HepG2 (cell line): Measurements from ENCODE around the gene SLC34A3.

Experiments
- BHLHE40 ChIP-seq: IDR thresholded peaks from 2 replicates; pipeline ENCODE4 v1.6.1; 2011; ENCODE audit warnings: low read length, improper control_type of control experiment
- CBX1 ChIP-seq: IDR thresholded peaks from one replicate; pipeline ENCODE4 v1.6.1; 2016; ENCODE audit warnings: antibody characterized with exemption, low read depth
- CREM ChIP-seq, 2 experiments: sonication (generic) in 1 of 2; formaldehyde crosslinking in 1 of 2; IDR thresholded peaks; 2 replicates each; pipeline versions ENCODE4 v1.4.0 to v1.6.1; 2016 to 2020; ENCODE audit warnings: antibody characterized with exemption in 1 of 2, mild to moderate bottlenecking in 1 of 2, missing genetic modification reagents in 1 of 2
- IKZF1 ChIP-seq: fragments of 450-650 bp; IDR thresholded peaks from 2 replicates; pipeline ENCODE4 v1.7.1; 2016
- IRF2 ChIP-seq: IDR thresholded peaks from 2 replicates; pipeline ENCODE4 v1.6.1; 2018; ENCODE audit warnings: missing genetic modification reagents, missing compliant biosample characterization
- NFIC ChIP-seq: IDR thresholded peaks from 2 replicates; pipeline ENCODE4 v1.6.1; 2012; ENCODE audit warnings: mild to moderate bottlenecking, low read length, inconsistent platforms
- ZNF121 ChIP-seq: sonication (generic); formaldehyde crosslinking; IDR thresholded peaks from 2 replicates; pipeline ENCODE4 v1.5.0; 2020; ENCODE audit warnings: mild to moderate bottlenecking, missing genetic modification reagents
- ZNF17 ChIP-seq: sonication (generic); formaldehyde crosslinking; IDR thresholded peaks from 2 replicates; pipeline ENCODE4 v1.5.0; 2020; ENCODE audit warnings: mild to moderate bottlenecking, missing genetic modification reagents
- ZNF549 ChIP-seq: sonication (generic); formaldehyde crosslinking; IDR thresholded peaks from 2 replicates; pipeline ENCODE4 v1.5.0; 2020; ENCODE audit warnings: missing genetic modification reagents
- TF ChIP-seq, protein P1 (sequence below): sonication (generic); formaldehyde crosslinking; IDR thresholded peaks from 2 replicates; pipeline ENCODE4 v1.8.1; 2023; ENCODE audit warnings: mild to moderate bottlenecking, inconsistent platforms, moderate library complexity, missing genetic modification reagents, borderline replicate concordance
- TF ChIP-seq, protein P2 (sequence below): sonication (generic); formaldehyde crosslinking; IDR thresholded peaks from 2 replicates; pipeline ENCODE4 v1.5.0; 2020; ENCODE audit warnings: mild to moderate bottlenecking, missing genetic modification reagents, moderate library complexity
- TF ChIP-seq, protein P3 (sequence below): IDR thresholded peaks from 2 replicates; pipeline ENCODE4 v1.6.1; 2016; ENCODE audit warnings: control low read depth
- TF ChIP-seq, protein P4 (sequence below): IDR thresholded peaks from 2 replicates; pipeline ENCODE4 v1.6.1; 2016; ENCODE audit warnings: mild to moderate bottlenecking
- TF ChIP-seq, protein P5 (sequence below): sonication (generic); formaldehyde crosslinking; IDR thresholded peaks from 2 replicates; pipeline ENCODE4 v1.5.1; 2020; ENCODE audit warnings: mild to moderate bottlenecking, missing genetic modification reagents

DNA sequence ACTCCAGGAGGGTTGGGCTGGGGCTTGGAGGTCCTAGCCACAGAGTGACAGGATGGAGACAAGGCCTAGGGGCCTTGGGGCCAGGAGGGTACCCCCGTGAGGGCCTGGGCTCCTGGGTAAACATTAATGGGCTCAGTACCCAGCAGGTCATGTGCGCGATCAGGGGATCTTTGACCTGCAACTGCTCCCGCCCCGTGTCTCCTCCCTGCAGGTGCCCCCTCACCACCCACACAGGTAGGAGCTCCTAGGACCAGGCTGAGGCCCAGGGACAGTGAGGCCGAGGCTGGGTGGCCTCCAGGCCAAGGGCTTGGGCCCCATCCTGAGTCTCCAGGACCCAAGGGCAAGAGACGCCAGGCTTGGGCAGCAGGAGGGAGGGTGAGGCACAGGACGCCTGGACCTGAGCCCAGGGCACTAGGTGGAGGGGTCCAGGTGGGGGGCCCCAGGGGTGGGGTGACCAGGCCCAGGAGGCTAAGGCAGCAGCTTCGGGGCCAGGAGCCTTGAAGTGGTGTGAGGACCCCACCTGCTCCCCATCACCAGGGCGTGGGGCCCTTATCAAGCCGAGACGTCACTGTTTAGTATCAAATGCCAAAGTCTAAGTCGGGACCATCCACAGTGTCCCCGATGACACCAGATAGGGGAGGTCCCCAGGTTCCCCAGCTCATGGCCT, at the start of gene SLC34A3:
- no peak for TF ChIP-seq BHLHE40
- TF ChIP-seq ZNF17 (CRISPR knock-in tag) = no peak
- TF ChIP-seq, protein P1, sequence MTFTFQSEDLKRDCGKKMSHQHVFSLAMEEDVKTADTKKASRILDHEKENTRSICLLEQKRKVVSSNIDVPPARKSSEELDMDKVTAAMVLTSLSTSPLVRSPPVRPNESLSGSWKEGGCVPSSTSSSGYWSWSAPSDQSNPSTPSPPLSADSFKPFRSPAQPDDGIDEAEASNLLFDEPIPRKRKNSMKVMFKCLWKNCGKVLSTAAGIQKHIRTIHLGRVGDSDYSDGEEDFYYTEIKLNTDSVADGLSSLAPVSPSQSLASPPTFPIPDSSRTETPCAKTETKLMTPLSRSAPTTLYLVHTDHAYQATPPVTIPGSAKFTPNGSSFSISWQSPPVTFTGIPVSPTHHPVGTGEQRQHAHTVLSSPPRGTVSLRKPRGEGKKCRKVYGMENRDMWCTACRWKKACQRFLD (CRISPR knock-in tag) = no peak
- no peak for TF ChIP-seq ZNF549 (CRISPR knock-in tag)
- no peak for TF ChIP-seq ZNF121
- TF ChIP-seq, protein P2, sequence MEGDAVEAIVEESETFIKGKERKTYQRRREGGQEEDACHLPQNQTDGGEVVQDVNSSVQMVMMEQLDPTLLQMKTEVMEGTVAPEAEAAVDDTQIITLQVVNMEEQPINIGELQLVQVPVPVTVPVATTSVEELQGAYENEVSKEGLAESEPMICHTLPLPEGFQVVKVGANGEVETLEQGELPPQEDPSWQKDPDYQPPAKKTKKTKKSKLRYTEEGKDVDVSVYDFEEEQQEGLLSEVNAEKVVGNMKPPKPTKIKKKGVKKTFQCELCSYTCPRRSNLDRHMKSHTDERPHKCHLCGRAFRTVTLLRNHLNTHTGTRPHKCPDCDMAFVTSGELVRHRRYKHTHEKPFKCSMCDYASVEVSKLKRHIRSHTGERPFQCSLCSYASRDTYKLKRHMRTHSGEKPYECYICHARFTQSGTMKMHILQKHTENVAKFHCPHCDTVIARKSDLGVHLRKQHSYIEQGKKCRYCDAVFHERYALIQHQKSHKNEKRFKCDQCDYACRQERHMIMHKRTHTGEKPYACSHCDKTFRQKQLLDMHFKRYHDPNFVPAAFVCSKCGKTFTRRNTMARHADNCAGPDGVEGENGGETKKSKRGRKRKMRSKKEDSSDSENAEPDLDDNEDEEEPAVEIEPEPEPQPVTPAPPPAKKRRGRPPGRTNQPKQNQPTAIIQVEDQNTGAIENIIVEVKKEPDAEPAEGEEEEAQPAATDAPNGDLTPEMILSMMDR (CRISPR knock-in tag) = no peak
- TF ChIP-seq, protein P3, sequence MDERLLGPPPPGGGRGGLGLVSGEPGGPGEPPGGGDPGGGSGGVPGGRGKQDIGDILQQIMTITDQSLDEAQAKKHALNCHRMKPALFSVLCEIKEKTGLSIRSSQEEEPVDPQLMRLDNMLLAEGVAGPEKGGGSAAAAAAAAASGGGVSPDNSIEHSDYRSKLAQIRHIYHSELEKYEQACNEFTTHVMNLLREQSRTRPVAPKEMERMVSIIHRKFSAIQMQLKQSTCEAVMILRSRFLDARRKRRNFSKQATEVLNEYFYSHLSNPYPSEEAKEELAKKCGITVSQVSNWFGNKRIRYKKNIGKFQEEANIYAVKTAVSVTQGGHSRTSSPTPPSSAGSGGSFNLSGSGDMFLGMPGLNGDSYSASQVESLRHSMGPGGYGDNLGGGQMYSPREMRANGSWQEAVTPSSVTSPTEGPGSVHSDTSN = no peak
- TF ChIP-seq, protein P4, sequence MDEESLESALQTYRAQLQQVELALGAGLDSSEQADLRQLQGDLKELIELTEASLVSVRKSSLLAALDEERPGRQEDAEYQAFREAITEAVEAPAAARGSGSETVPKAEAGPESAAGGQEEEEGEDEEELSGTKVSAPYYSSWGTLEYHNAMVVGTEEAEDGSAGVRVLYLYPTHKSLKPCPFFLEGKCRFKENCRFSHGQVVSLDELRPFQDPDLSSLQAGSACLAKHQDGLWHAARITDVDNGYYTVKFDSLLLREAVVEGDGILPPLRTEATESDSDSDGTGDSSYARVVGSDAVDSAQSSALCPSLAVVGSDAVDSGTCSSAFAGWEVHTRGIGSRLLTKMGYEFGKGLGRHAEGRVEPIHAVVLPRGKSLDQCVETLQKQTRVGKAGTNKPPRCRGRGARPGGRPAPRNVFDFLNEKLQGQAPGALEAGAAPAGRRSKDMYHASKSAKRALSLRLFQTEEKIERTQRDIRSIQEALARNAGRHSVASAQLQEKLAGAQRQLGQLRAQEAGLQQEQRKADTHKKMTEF = no peak
- no peak for TF ChIP-seq NFIC
- no peak for TF ChIP-seq IRF2 (CRISPR knock-in tag)
- TF ChIP-seq, protein P5, sequence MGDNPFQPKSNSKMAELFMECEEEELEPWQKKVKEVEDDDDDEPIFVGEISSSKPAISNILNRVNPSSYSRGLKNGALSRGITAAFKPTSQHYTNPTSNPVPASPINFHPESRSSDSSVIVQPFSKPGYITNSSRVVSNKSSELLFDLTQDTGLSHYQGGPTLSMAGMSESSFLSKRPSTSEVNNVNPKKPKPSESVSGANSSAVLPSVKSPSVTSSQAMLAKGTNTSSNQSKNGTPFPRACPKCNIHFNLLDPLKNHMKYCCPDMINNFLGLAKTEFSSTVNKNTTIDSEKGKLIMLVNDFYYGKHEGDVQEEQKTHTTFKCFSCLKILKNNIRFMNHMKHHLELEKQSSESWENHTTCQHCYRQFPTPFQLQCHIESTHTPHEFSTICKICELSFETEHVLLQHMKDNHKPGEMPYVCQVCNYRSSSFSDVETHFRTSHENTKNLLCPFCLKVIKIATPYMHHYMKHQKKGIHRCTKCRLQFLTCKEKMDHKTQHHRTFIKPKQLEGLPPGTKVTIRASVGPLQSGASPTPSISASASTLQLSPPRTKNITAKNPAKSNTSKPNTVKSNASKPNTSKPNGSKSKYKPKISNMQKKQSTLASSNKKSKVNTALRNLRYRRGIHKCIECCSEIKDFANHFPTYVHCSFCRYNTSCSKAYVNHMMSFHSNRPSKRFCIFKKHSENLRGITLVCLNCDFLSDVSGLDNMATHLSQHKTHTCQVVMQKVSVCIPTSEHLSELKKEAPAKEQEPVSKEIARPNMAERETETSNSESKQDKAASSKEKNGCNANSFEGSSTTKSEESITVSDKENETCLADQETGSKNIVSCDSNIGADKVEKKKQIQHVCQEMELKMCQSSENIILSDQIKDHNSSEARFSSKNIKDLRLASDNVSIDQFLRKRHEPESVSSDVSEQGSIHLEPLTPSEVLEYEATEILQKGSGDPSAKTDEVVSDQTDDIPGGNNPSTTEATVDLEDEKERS = no peak
- TF ChIP-seq CREM (IDR thresholded peaks at IDR 0.05) = no peak
- no peak for TF ChIP-seq CREM (CRISPR knock-in tag; IDR thresholded peaks at IDR 0.05)
- no peak for TF ChIP-seq IKZF1
- no peak for TF ChIP-seq CBX1
